GM12801 (cell line): ENCODE results near the gene SMARCD1.

ENCODE experiments used
- TF ChIP-seq, protein P1 (sequence below): IDR thresholded peaks from one replicate; pipeline ENCODE4 v1.5.1; 2011; ENCODE audit warnings: control low read depth; ENCODE audit not compliant: insufficient read length; ENCODE audit errors: extremely low read depth

The SMARCD1 gene

DNA sequence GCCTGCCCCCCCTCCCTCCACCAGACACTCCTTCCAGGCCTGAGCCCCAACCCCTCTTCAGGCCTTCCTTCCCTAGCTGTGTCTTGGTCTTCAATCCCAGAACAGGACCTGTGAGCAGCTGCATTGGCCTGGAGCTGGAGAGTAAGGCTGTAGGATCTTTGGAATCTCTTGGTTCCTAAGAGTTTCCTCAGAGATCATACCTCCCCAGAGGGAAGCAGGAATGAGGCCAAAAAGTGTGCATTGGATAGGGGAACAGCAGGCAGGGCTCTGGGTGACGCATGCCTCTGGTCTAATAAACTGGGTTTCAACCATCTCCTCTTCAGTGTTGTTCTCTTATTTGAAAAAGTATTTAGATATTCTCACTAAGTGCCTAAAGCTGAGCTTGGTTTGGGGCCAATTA lies 1.8 kb upstream of the SMARCD1 start:
- TF ChIP-seq, protein P1, sequence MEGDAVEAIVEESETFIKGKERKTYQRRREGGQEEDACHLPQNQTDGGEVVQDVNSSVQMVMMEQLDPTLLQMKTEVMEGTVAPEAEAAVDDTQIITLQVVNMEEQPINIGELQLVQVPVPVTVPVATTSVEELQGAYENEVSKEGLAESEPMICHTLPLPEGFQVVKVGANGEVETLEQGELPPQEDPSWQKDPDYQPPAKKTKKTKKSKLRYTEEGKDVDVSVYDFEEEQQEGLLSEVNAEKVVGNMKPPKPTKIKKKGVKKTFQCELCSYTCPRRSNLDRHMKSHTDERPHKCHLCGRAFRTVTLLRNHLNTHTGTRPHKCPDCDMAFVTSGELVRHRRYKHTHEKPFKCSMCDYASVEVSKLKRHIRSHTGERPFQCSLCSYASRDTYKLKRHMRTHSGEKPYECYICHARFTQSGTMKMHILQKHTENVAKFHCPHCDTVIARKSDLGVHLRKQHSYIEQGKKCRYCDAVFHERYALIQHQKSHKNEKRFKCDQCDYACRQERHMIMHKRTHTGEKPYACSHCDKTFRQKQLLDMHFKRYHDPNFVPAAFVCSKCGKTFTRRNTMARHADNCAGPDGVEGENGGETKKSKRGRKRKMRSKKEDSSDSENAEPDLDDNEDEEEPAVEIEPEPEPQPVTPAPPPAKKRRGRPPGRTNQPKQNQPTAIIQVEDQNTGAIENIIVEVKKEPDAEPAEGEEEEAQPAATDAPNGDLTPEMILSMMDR = no peak

DNA sequence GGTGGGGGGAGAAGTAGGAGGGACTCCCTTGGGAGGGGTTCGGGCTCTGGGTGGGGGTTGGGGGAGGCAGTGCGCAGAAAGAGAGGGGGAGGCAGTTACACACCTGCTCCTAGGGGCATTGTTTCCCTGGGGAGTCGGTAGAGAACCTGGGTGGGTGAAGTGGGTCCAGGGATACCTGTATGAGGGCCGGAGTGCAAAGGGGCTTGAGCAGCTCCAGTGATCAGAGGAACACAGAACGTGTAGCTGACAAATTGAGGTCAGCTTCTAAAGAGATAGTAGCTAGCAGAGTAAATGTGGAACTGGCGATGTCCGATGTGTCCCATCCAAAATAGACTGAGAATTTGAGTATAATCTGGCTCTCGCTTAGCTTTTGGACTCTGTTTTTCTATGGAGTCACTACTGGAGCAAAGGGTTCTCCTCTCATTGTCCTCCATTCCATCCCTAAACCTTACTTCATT lies 502 bp downstream of the SMARCD1 start:
- TF ChIP-seq, protein P1 = no peak

DNA sequence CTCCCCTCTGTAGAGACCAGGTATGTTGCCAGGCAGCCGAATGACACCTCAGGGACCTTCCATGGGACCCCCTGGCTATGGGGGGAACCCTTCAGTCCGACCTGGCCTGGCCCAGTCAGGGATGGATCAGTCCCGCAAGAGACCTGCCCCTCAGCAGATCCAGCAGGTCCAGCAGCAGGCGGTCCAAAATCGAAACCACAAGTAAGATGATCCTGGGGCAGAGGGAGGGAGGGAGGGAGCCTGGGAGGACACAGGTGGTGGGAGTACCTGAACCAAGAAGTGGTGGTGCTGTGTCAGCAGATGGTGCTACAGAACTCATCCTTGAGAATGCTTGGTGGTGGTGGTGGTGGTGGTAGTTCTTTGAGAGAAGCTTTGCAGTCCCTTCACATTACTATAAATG lies 1.0 kb downstream of the SMARCD1 start:
- TF ChIP-seq, protein P1 = no peak

DNA sequence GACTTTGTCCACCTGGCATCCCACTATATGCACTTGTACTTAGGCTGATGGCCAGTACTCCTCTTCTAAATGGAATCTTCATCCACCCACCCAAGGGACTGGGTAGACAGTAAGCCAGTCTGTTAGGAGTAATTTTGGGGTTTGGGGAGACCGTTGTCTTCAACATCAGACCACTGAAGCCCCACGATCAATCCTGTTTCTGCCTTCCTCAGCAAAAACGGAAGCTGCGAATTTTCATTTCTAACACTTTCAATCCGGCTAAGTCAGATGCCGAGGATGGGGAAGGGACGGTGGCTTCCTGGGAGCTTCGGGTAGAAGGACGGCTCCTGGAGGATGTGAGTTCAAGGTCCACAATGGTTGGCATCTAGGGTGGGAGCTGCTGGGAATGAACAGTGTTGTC lies 2.0 kb downstream of the SMARCD1 start:
- TF ChIP-seq, protein P1 = no peak

DNA sequence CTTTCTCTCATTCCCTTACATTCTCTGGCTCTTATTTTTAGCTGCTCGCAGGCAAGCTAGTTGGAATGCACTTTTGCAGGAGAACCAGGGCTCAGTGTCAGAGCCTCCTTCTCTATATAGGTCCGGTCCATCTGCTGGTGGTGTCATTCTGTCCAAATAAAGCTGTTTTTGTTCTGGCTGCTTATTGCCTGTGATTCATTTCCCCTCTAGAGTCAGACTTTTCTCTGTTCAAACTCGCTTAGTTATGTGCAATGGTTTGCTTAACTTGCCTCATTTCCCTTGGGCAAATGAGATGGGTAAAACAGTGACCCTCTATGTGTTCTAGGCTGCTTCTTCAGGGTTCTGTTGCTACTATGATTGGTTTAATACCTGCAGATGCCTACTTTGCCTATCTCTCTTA lies 2.9 kb downstream of the SMARCD1 start:
- TF ChIP-seq, protein P1 = no peak

DNA sequence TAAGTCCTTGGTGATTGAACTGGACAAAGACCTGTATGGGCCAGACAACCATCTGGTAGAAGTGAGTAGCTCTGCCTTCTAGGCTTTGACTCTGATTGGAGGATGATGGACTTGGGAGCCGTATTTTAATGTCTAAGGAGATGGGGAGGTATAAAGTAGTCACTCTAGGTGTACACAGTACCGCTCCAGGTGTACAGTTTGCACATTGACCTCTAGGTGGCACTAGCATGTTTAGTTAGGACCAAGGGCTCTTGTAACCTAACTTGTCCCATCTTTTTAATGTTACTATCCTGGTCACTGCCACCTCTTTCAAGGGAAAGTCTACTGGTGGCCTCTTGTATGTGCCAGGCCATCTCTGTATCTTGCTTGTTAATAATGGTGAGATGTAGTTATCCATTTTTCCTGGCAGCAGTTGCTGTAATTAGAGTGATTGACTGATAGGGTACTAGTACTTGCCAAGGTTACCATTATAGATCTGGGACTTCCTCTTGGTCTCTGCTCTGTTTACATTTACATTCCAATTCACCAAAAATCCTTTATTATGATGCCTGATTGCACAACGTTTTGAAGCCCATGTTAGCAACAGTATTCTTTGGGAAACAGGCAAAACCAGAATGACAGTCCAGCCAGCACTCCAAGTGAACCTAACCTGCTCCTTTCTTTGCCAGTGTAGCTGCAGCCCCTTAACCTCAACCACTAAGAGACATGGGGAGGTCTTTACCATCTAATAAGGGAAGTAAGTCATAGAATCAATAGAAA lies 3.6 kb downstream of the SMARCD1 start:
- TF ChIP-seq, protein P1 = no peak

DNA sequence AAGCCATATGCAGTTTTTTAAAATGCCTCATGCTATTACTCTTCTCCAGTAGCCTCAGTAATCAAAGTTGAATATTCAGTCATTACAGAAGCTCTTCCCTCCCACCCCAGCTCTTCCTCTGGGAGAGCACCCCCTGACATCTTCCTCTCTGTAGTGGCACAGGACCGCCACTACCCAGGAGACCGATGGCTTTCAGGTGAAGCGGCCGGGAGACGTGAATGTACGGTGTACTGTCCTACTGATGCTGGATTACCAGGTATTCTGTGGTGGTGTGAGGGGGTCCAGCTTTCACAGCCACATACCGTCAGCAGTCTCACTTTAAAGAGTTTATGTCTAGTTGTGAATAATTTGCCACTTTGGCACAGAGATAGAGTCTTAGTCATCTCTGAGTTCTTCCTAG lies 4.6 kb downstream of the SMARCD1 start:
- TF ChIP-seq, protein P1 = no peak
